K562 (cell line): ENCODE results near the gene PSMA5. TPM values are rescaled to one million over a fixed set of nuclear protein-coding genes. Genes with fewer than 3 reads are reported as not detected.

Experiments
- ATAC-seq: fragments of 200-7000 bp; cut with Tn5 transposase; 3 replicates; pipeline ENCODE4 v1.9.1; 2020; ENCODE audit warnings: moderate library complexity
- BruUV-seq: library from RNA; stranded (reverse); fragments of 400-500 nt; replicated peaks from 2 replicates; lab custom pipeline; 2021; lab: Mats Ljungman, UMichigan
- CTCF ChIA-PET: fragments of 300-600 bp; formaldehyde crosslinking; extraction: SDS; loops from one replicate; lab custom pipeline; 2021; ENCODE audit warnings: low intra/inter-chr PET ratio; lab: Yijun Ruan, JAX
- POLR2A ChIA-PET: fragments of 300-600, 350-650 bp; sonication (Branson Sonifier 250); formaldehyde crosslinking; extraction: SDS; loops from one replicate; lab custom pipeline; 2021; ENCODE audit warnings: antibody characterized with exemption, inconsistent platforms; lab: Yijun Ruan, JAX
- DNase-seq, 4 experiments: peaks; one replicate each; pipeline versions ENCODE4 v3.0.0 to v3.0.0-alpha.2; 2011 to 2018; ENCODE audit warnings: low spot score in 3 of 4, mixed read lengths in 3 of 4; ENCODE audit errors: extremely low read depth in 1 of 4
- FAIRE-seq: peaks from 2 replicates; lab custom pipeline; 2011; peaks lifted over from hg19 to GRCh38; lab: Jason Lieb, UNC
- H2AFZ ChIP-seq: 2 replicates; pipeline ENCODE4 v1.6.0; 2011; ENCODE audit warnings: low read depth, low read length, control low read depth, inconsistent platforms
- H3K27ac ChIP-seq: fragments of 200-600 bp; 3 replicates; pipeline ENCODE4 v1.8.0; 2011; ENCODE audit warnings: low read depth, mild to moderate bottlenecking, control low read depth, inconsistent platforms, low read length, moderate library complexity, mixed read lengths; ENCODE audit errors: extremely low read depth
- H3K27me3 ChIP-seq, 2 experiments: fragments of 300-600 bp in 1 of 2; 2 replicates in 1 of 2; 3 replicates in 1 of 2; pipeline versions ENCODE4 v1.6.0 to v1.8.0; 2011; ENCODE audit warnings: inconsistent platforms in 2 of 2, low read length in 2 of 2, mild to moderate bottlenecking in 1 of 2, mixed read lengths in 1 of 2, moderate library complexity in 1 of 2; ENCODE audit not compliant: control insufficient read depth in 2 of 2, insufficient read depth in 2 of 2
- H3K36me3 ChIP-seq: fragments of 300-600 bp; 3 replicates; pipeline ENCODE4 v1.8.0; 2011; ENCODE audit warnings: mild to moderate bottlenecking, low read length, inconsistent platforms; ENCODE audit not compliant: control insufficient read depth, insufficient read depth
- H3K4me1 ChIP-seq, 2 experiments: fragments of 200-600 bp in 1 of 2; replicated peaks in 1 of 2; 2 replicates in 1 of 2; 3 replicates in 1 of 2; pipeline versions ENCODE4 v1.5.1 to v1.8.0; 2011; ENCODE audit warnings: inconsistent platforms in 2 of 2, low read length in 2 of 2, mild to moderate bottlenecking in 1 of 2, mixed read lengths in 1 of 2, moderate library complexity in 1 of 2; ENCODE audit not compliant: control insufficient read depth in 2 of 2, insufficient read depth in 2 of 2
- H3K4me2 ChIP-seq: 2 replicates; pipeline ENCODE4 v1.6.1; 2011; ENCODE audit warnings: low read length, control low read depth, inconsistent platforms, mixed read lengths; ENCODE audit not compliant: insufficient read depth
- H3K4me3 ChIP-seq: fragments of 200-600 bp; sonication (generic), shearing (Covaris generic); 2 replicates; pipeline ENCODE4 v1.5.1; 2016; ENCODE audit warnings: control low read depth, inconsistent platforms
- H3K79me2 ChIP-seq: fragments of 200-600 bp; 3 replicates; pipeline ENCODE4 v1.8.0; 2011; ENCODE audit warnings: low read length, inconsistent platforms; ENCODE audit not compliant: control insufficient read depth, insufficient read depth
- H3K9ac ChIP-seq, 2 experiments: 2 replicates each; pipeline versions ENCODE4 v1.6.0 to v1.6.1; 2011; ENCODE audit warnings: low read depth in 2 of 2, low read length in 2 of 2, control low read depth in 1 of 2, inconsistent platforms in 1 of 2, mild to moderate bottlenecking in 1 of 2, mixed read lengths in 1 of 2; ENCODE audit not compliant: insufficient read depth in 1 of 2
- H3K9me1 ChIP-seq: one replicate; pipeline ENCODE4 v1.6.0; 2011; ENCODE audit warnings: inconsistent platforms, mild to moderate bottlenecking, low read length, moderate library complexity; ENCODE audit not compliant: control insufficient read depth, insufficient read depth
- H3K9me3 ChIP-seq: replicated peaks from 2 replicates; pipeline ENCODE4 v1.5.1; 2011; ENCODE audit warnings: low read depth, low read length, inconsistent platforms; ENCODE audit not compliant: control insufficient read depth, insufficient read depth
- H4K20me1 ChIP-seq: replicated peaks from 2 replicates; pipeline ENCODE4 v1.6.1; 2011; ENCODE audit warnings: low read length, inconsistent platforms, mixed read lengths; ENCODE audit not compliant: control insufficient read depth, insufficient read depth
- GABPB2 ChIP-seq: fragments of 250-450 bp; sonication (Bioruptor Pico); conservative IDR thresholded peaks from 2 replicates; pipeline ENCODE4 v1.5.1; 2021; ENCODE audit warnings: mild to moderate bottlenecking
- GATAD2B ChIP-seq: fragments of 450-650 bp; IDR thresholded peaks from 2 replicates; pipeline ENCODE4 v1.6.1; 2017; ENCODE audit warnings: mild to moderate bottlenecking, borderline replicate concordance
- MYBL2 ChIP-seq, 2 experiments: fragments of 450-650 bp in 1 of 2; sonication (generic) in 1 of 2; formaldehyde crosslinking in 1 of 2; IDR thresholded peaks; 2 replicates each; pipeline versions ENCODE4 v1.6.1 to v1.8.1; 2017 to 2022; ENCODE audit warnings: borderline replicate concordance in 1 of 2, inconsistent platforms in 1 of 2, low read depth in 1 of 2, mild to moderate bottlenecking in 1 of 2, missing genetic modification reagents in 1 of 2, moderate library complexity in 1 of 2
- NFIC ChIP-seq: fragments of 450-650 bp; IDR thresholded peaks from 2 replicates; pipeline ENCODE4 v1.6.1; 2017; ENCODE audit warnings: mild to moderate bottlenecking, inconsistent platforms
- NR2C2 ChIP-seq, 2 experiments: fragments of 200-800 bp in 1 of 2; sonication (Bioruptor generic) in 1 of 2; sonication (generic) in 1 of 2; formaldehyde crosslinking in 1 of 2; IDR thresholded peaks; 2 replicates each; pipeline versions ENCODE4 v1.6.1 to v1.8.0; 2016 to 2022; ENCODE audit warnings: mild to moderate bottlenecking in 1 of 2, missing compliant biosample characterization in 1 of 2, missing genetic modification characterization in 1 of 2, missing genetic modification reagents in 1 of 2
- PCBP2 ChIP-seq: fragments of 200-400 bp; formaldehyde crosslinking; IDR thresholded peaks from 2 replicates; pipeline ENCODE4 v1.6.1; 2018; ENCODE audit warnings: low read length, low read depth, mild to moderate bottlenecking, moderate library complexity; ENCODE audit not compliant: poor library complexity, severe bottlenecking
- POLR3A ChIP-seq: IDR thresholded peaks from 2 replicates; pipeline ENCODE4 v1.6.1; 2011; ENCODE audit warnings: borderline replicate concordance, mild to moderate bottlenecking, moderate library complexity; ENCODE audit not compliant: insufficient read length, insufficient read depth; ENCODE audit errors: extremely low read depth
- ZNF165 ChIP-seq: fragments of 250-450 bp; sonication (Bioruptor Pico); IDR thresholded peaks from 2 replicates; pipeline ENCODE4 v1.4.0; 2020; ENCODE audit warnings: borderline replicate concordance
- ZNF699 ChIP-seq: fragments of 250-450 bp; sonication (Bioruptor Pico); IDR thresholded peaks from 2 replicates; pipeline ENCODE4 v1.8.0; 2021; ENCODE audit warnings: mild to moderate bottlenecking, moderate library complexity; ENCODE audit not compliant: insufficient replicate concordance
- WGBS: fragments of 100-300 bp; shearing (Covaris generic); methylation state at CpG from one replicate; pipeline ENCODE4 v1.1.6; 2016; ENCODE audit warnings: low coverage, mixed read lengths; ENCODE audit not compliant: insufficient coverage; ENCODE audit errors: missing lambda C conversion rate; 5-methylcytosine and 5-hydroxymethylcytosine counted together
- in situ Hi-C: fragments of 300-500 bp; cut with MboI; formaldehyde crosslinking; loops from 4 replicates; pipeline ENCODE4 v1.15.0; 2018; ENCODE audit warnings: inconsistent platforms, mixed read lengths
- intact Hi-C: fragments of 100-400 bp; cut with micrococcal nuclease; formaldehyde crosslinking; loops from 2 replicates; pipeline ENCODE4 v1.14.2; 2022
- polyA plus RNA-seq, 8 experiments: library from polyadenylated mRNA; depleted of rRNA in 4 of 8; stranded (reverse) in 5 of 8; unstranded in 3 of 8; fragments of >200 nt; fragmentation: Nextera tagmentation in 2 of 8; fragmentation: Illumina TruSeq in 1 of 8; extraction: Ambion mirVana in 2 of 8; extraction: Trizol in 1 of 8; gene quantifications; 2 replicates each; pipeline versions ENCODE4 v1.2.1 to v1.2.3, GENCODE V29; 2011 to 2014; ENCODE audit warnings: inconsistent platforms in 1 of 8, missing spikeins in 1 of 8
- total RNA-seq, 7 experiments: library from RNA; depleted of rRNA in 6 of 7; stranded (reverse); fragments of >200 nt in 6 of 7; fragmentation: Illumina TruSeq in 2 of 7; extraction: Trizol in 2 of 7; gene quantifications; 2 replicates each; pipeline versions ENCODE4 v1.2.1 to v1.2.3, GENCODE V29; 2011 to 2021; ENCODE audit warnings: low replicate concordance in 1 of 7
- TF ChIP-seq, protein P1 (sequence below), 2 experiments: fragments of 450-650 bp in 1 of 2; sonication (generic) in 1 of 2; formaldehyde crosslinking in 1 of 2; IDR thresholded peaks in 1 of 2; conservative IDR thresholded peaks in 1 of 2; 2 replicates each; pipeline versions ENCODE4 v1.6.1 to v1.8.1; 2016 to 2023; ENCODE audit warnings: mild to moderate bottlenecking in 2 of 2, moderate library complexity in 2 of 2, inconsistent platforms in 1 of 2, missing genetic modification reagents in 1 of 2
- TF ChIP-seq, protein P2 (sequence below): fragments of 250-450 bp; sonication (Bioruptor Pico); IDR thresholded peaks from 2 replicates; pipeline ENCODE4 v1.8.0; 2021; ENCODE audit warnings: mild to moderate bottlenecking, moderate library complexity

PSMA5 gene
- total and polyA plus RNA-seq, 9 of the 15 experiments (the other 6 are each of a cell fraction or from before 2014, with no cell fraction given): 82.6 to 542 (median 287) TPM

DNA sequence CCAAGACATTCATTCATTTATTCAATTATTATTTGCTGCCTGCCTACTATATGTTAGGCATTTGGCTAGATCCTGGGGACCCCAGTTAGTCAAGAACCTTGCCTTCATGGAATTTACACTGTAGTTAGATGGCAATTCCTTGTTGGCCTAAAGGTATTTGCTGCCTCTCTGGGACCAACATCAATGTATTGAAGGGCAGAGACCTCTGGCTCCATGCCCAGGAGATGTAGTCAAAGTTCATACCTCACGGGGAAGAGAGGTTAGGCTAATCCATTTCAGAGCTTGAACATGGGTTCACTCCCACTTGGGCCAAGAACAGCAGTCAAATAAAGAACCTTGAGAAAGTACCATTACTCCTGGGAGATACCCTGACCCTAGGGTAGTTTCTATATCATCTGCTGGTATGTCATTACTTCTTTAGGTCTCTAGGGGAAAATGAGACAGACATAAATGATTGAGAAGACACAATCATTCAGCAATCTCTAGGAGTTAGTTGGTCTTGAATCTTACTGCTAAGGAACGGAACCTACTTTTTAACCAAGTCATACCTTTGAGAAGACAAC, 60.5 kb downstream of the PSMA5 start:
- no peak overlapping the region for H3K4me3 ChIP-seq
- H3K9me3 ChIP-seq: no peaks in the 10 kb centered on the region
- peaks cover 24% of the 10 kb centered on the region for H3K79me2 ChIP-seq
- ATAC-seq (no peak), FAIRE-seq (no peak), DNase-seq (peak in 1 of 4 experiments; percentile 28)
- H3K9ac ChIP-seq: no peak overlapping the region
- no peak overlapping the region for H3K4me2 ChIP-seq
- no peak overlapping the region for H3K27ac ChIP-seq
- intact Hi-C loops (no loop called here), in situ Hi-C loops (no loop called here)
- peaks cover 67% of the 10 kb centered on the region for H3K36me3 ChIP-seq
- peaks cover 3 to 15% of the 10 kb centered on the region in 2 experiments; a peak in 3 of 5 replicates for H3K4me1 ChIP-seq
- H4K20me1 ChIP-seq: no peaks in the 10 kb centered on the region
- no TSS peak for BruUV-seq
- H3K27me3 ChIP-seq: no peaks in the 10 kb centered on the region
- H2AFZ ChIP-seq: no peak overlapping the region
- TF ChIP-seq GATAD2B (no peak), NFIC (peak; percentile 50), NR2C2 (CRISPR knock-in tag; IDR thresholded peaks at IDR 0.05) (no peak), NR2C2 (tag; IDR thresholded peaks at IDR 0.05) (no peak), POLR3A (no peak)
- H3K9me1 ChIP-seq: peaks cover 4% of the 10 kb centered on the region
- WGBS: 60% methylated on average over 2 of the region's 2 CpGs
- ChIA-PET CTCF (no interaction called here), POLR2A (no interaction called here)

DNA sequence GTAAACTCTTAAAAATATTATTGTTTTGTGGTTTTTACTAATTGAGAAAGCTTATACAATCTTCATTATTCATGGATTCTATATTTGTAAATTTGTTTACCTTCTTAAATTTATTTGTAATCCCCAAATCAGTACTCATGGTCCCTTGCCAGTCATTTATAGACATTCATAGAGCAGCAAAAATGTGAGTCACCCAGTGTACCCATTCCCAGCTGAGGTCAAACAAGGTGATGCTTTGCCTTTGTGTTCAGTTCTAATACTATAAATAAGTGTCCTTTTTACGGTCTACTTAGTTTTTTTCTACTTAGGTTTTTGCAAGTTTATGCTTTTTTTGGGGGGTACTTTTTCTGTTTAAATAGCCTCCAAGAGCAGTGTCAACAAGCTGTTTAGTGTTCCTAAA, 64.6 kb downstream of the PSMA5 start:
- in situ Hi-C loops (no loop called here), intact Hi-C loops (loop anchor here (5.0 kb wide), 1 partner anchor 36 kb away; the partner anchor contains the start of gene SORT1)
- Histone ChIP-seq H3K36me3 (peaks cover 57% of the 10 kb centered on the region), H3K4me3 (no peak overlapping the region), H3K4me1 (peaks cover 0 to 6% of the 10 kb centered on the region in 2 experiments; a peak in 2 of 5 replicates), H3K9ac (no peak overlapping the region), H4K20me1 (no peaks in the 10 kb centered on the region), H2AFZ (no peak overlapping the region), H3K79me2 (no peaks in the 10 kb centered on the region; the same call in 2 of the 3 replicates), H3K9me3 (no peaks in the 10 kb centered on the region), H3K4me2 (no peak overlapping the region), H3K9me1 (peaks cover 4% of the 10 kb centered on the region), H3K27ac (no peak overlapping the region), H3K27me3 (no peaks in the 10 kb centered on the region)
- CTCF ChIA-PET: no interaction called here
- WGBS: 70% methylated on average over 1 of the region's 1 CpG
- BruUV-seq: no TSS peak
- POLR2A ChIA-PET: interaction anchor here (0.5 to 1.2 kb wide), 3 partner anchors 28 to 85 kb away, joined by 3 to 4 read pairs (median 4); no protein-coding TSS in a partner anchor
- DNase-seq (no peak), ATAC-seq (no peak), FAIRE-seq (no peak)
- TF ChIP-seq, protein P1, sequence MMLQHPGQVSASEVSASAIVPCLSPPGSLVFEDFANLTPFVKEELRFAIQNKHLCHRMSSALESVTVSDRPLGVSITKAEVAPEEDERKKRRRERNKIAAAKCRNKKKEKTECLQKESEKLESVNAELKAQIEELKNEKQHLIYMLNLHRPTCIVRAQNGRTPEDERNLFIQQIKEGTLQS (IDR thresholded peaks at IDR 0.05): no peak
- TF ChIP-seq, protein P1 (CRISPR knock-in tag; conservative IDR thresholded peaks at IDR 0.05): no peak
- TF ChIP-seq, protein P2, sequence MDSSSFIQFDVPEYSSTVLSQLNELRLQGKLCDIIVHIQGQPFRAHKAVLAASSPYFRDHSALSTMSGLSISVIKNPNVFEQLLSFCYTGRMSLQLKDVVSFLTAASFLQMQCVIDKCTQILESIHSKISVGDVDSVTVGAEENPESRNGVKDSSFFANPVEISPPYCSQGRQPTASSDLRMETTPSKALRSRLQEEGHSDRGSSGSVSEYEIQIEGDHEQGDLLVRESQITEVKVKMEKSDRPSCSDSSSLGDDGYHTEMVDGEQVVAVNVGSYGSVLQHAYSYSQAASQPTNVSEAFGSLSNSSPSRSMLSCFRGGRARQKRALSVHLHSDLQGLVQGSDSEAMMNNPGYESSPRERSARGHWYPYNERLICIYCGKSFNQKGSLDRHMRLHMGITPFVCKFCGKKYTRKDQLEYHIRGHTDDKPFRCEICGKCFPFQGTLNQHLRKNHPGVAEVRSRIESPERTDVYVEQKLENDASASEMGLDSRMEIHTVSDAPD (CRISPR knock-in tag): no peak
- TF ChIP-seq PCBP2 (no peak), GABPB2 (CRISPR knock-in tag) (no peak), ZNF165 (CRISPR knock-in tag) (no peak), MYBL2 (IDR thresholded peaks at IDR 0.05; ENCODE audit: low read depth) (no peak), MYBL2 (CRISPR knock-in tag; IDR thresholded peaks at IDR 0.05; ENCODE audit: borderline replicate concordance) (no peak), ZNF699 (CRISPR knock-in tag) (no peak)
